SK-N-SH treated with all-trans-retinoic acid at 6 μM for 48 hours (cell line): ENCODE measurements around the gene VAC14.

ENCODE experiments used
- ATAC-seq: fragments of 200-7000 bp; cut with Tn5 transposase; 3 replicates; pipeline ENCODE4 v1.9.1; 2020; ENCODE audit warnings: mild to moderate bottlenecking, moderate library complexity
- ARNTL ChIP-seq: fragments of 450-650 bp; formaldehyde crosslinking; IDR thresholded peaks from 2 replicates; pipeline ENCODE4 v1.5.0; 2020; ENCODE audit warnings: low read depth, mild to moderate bottlenecking, moderate library complexity, borderline replicate concordance
- BACH2 ChIP-seq: fragments of 250-450 bp; sonication (Bioruptor Pico); IDR thresholded peaks from 2 replicates; pipeline ENCODE4 v1.9.0; 2021; ENCODE audit warnings: mild to moderate bottlenecking, borderline replicate concordance
- CREB5 ChIP-seq: fragments of 250-450 bp; sonication (Bioruptor Pico); IDR thresholded peaks from 2 replicates; pipeline ENCODE4 v1.5.1; 2020; ENCODE audit warnings: low read depth, mild to moderate bottlenecking, moderate library complexity
- CSDC2 ChIP-seq: fragments of 250-450 bp; sonication (Bioruptor Pico); IDR thresholded peaks from 2 replicates; pipeline ENCODE4 v1.5.0; 2020; ENCODE audit warnings: mild to moderate bottlenecking, moderate library complexity
- CSRNP3 ChIP-seq: fragments of 250-450 bp; sonication (Bioruptor Pico); IDR thresholded peaks from 2 replicates; pipeline ENCODE4 v1.5.1; 2021; ENCODE audit warnings: mild to moderate bottlenecking, moderate library complexity
- ESRRG ChIP-seq: fragments of 250-450 bp; sonication (Bioruptor Pico); IDR thresholded peaks from 2 replicates; pipeline ENCODE4 v1.6.1; 2021; ENCODE audit warnings: mild to moderate bottlenecking
- GLIS3 ChIP-seq: fragments of 250-450 bp; sonication (Bioruptor Pico); IDR thresholded peaks from 2 replicates; pipeline ENCODE4 v1.5.0; 2020; ENCODE audit warnings: mild to moderate bottlenecking, moderate library complexity
- ISL1 ChIP-seq: fragments of 250-450 bp; sonication (Bioruptor Pico); IDR thresholded peaks from 2 replicates; pipeline ENCODE4 v2.1.2; 2022; ENCODE audit warnings: mild to moderate bottlenecking, moderate library complexity
- OSR1 ChIP-seq: fragments of 250-450 bp; sonication (Bioruptor Pico); IDR thresholded peaks from 2 replicates; pipeline ENCODE4 v1.8.0; 2022; ENCODE audit warnings: moderate library complexity, mild to moderate bottlenecking, inconsistent platforms
- PATZ1 ChIP-seq: fragments of 250-450 bp; sonication (Bioruptor Pico); IDR thresholded peaks from 2 replicates; pipeline ENCODE4 v1.8.0; 2020; ENCODE audit warnings: mild to moderate bottlenecking, moderate library complexity, borderline replicate concordance
- POU6F1 ChIP-seq: fragments of 250-450 bp; sonication (Bioruptor Pico); IDR thresholded peaks from 2 replicates; pipeline ENCODE4 v1.8.0; 2021; ENCODE audit warnings: low read depth, mild to moderate bottlenecking, moderate library complexity, borderline replicate concordance
- RARB ChIP-seq: fragments of 250-450 bp; sonication (Bioruptor Pico); IDR thresholded peaks from 2 replicates; pipeline ENCODE4 v1.8.0; 2021; ENCODE audit warnings: mild to moderate bottlenecking, moderate library complexity
- SNAI2 ChIP-seq: fragments of 250-450 bp; sonication (Bioruptor Pico); IDR thresholded peaks from 2 replicates; pipeline ENCODE4 v1.5.0; 2020; ENCODE audit warnings: mild to moderate bottlenecking, moderate library complexity
- TCF4 ChIP-seq: fragments of 250-450 bp; sonication (Bioruptor Pico); IDR thresholded peaks from 2 replicates; pipeline ENCODE4 v1.8.0; 2021; ENCODE audit warnings: mild to moderate bottlenecking, moderate library complexity, borderline replicate concordance
- TOX ChIP-seq: fragments of 250-450 bp; sonication (Bioruptor Pico); IDR thresholded peaks from 2 replicates; pipeline ENCODE4 v1.8.0; 2021; ENCODE audit warnings: mild to moderate bottlenecking, moderate library complexity, borderline replicate concordance
- TSHZ2 ChIP-seq: fragments of 250-450 bp; sonication (Bioruptor Pico); IDR thresholded peaks from 2 replicates; pipeline ENCODE4 v1.5.0; 2020; ENCODE audit warnings: mild to moderate bottlenecking, moderate library complexity
- ZC3H10 ChIP-seq: fragments of 250-450 bp; sonication (Bioruptor Pico); IDR thresholded peaks from 2 replicates; pipeline ENCODE4 v1.5.1; 2021; ENCODE audit warnings: mild to moderate bottlenecking, moderate library complexity
- ZFP3 ChIP-seq: fragments of 250-450 bp; sonication (Bioruptor Pico); IDR thresholded peaks from 2 replicates; pipeline ENCODE4 v1.5.0; 2020; ENCODE audit warnings: mild to moderate bottlenecking, moderate library complexity
- ZFP30 ChIP-seq: fragments of 450-650 bp; formaldehyde crosslinking; IDR thresholded peaks from 2 replicates; pipeline ENCODE4 v1.5.0; 2022; ENCODE audit warnings: mild to moderate bottlenecking, moderate library complexity
- ZNF565 ChIP-seq: fragments of 450-650 bp; formaldehyde crosslinking; conservative IDR thresholded peaks from 2 replicates; pipeline ENCODE4 v1.5.0; 2020; ENCODE audit warnings: low read depth, mild to moderate bottlenecking, moderate library complexity
- ZNF70 ChIP-seq: fragments of 450-650 bp; formaldehyde crosslinking; IDR thresholded peaks from 2 replicates; pipeline ENCODE4 v1.5.0; 2020; ENCODE audit warnings: mild to moderate bottlenecking, moderate library complexity
- ZNF8 ChIP-seq: fragments of 450-650 bp; formaldehyde crosslinking; IDR thresholded peaks from 2 replicates; pipeline ENCODE4 v1.5.0; 2020; ENCODE audit warnings: mild to moderate bottlenecking, moderate library complexity

The VAC14 gene

GRCh38 chr16:70661918-70662641 lies 138.9 kb downstream of the VAC14 start:
- ATAC-seq = peak; percentile 14
- TF ChIP-seq OSR1 (CRISPR knock-in tag) (no peak), CSDC2 (CRISPR knock-in tag) (no peak), ESRRG (no peak), ZNF70 (CRISPR knock-in tag) (no peak), POU6F1 (no peak), ZNF565 (CRISPR knock-in tag) (no peak), TSHZ2 (CRISPR knock-in tag) (no peak), ZFP30 (no peak), ZC3H10 (CRISPR knock-in tag) (no peak), ZFP3 (no peak), GLIS3 (no peak), SNAI2 (no peak), CSRNP3 (CRISPR knock-in tag) (no peak), TOX (no peak), ARNTL (CRISPR knock-in tag) (no peak), ISL1 (CRISPR knock-in tag) (no peak), RARB (CRISPR knock-in tag) (no peak), CREB5 (CRISPR knock-in tag) (no peak)

GRCh38 chr16:70661534-70661917 lies 139.4 kb downstream of the VAC14 start:
- TF ChIP-seq ZFP30 (no peak), CREB5 (CRISPR knock-in tag) (no peak), ZNF8 (CRISPR knock-in tag) (no peak), TCF4 (CRISPR knock-in tag) (no peak), ZNF70 (CRISPR knock-in tag) (no peak), SNAI2 (no peak), RARB (CRISPR knock-in tag) (no peak)
- ATAC-seq = no peak

- TF ChIP-seq BACH2 (CRISPR knock-in tag) (no peak), RARB (CRISPR knock-in tag) (no peak), ZFP30 (no peak), ARNTL (CRISPR knock-in tag) (no peak), PATZ1 (CRISPR knock-in tag) (no peak), POU6F1 (no peak), ZNF70 (CRISPR knock-in tag) (no peak), ZC3H10 (CRISPR knock-in tag) (no peak), ISL1 (CRISPR knock-in tag) (no peak), CREB5 (CRISPR knock-in tag) (no peak)
Observed at GRCh38 chr16:70660672-70661350, 140.1 kb downstream of the VAC14 start.

More at GRCh38 chr16:70660672-70661350, 140.1 kb downstream of the VAC14 start:
- peak; percentile 27 for ATAC-seq
